Measurements from ENCODE around the gene C11orf58.

The C11orf58 gene

DNA sequence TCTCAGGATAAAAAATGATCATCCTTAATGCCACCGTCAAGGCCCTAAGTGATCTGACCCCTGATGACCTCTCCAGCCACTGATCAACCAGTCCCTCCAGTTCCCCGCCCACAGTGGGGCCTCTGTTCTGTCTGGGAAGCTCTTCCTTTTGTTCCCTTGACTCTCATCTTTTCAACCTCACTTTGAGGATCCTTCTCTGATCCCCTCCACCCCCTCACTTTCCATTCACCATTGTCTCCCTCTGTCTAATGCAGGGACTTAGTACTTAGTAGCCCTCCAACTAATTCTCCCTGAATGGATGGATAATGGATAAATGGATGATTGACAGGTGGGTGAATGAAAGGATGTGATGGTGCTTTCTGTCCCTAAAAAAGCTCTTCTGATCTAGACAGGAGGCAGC, 45.6 kb downstream of the C11orf58 start:
- H3K27ac ChIP-seq: no peak overlapping the region
- DNase-seq (ENCODE audit: low spot score): no peak
- H3K4me3 ChIP-seq: no peak overlapping the region
- TF ChIP-seq, protein P1, sequence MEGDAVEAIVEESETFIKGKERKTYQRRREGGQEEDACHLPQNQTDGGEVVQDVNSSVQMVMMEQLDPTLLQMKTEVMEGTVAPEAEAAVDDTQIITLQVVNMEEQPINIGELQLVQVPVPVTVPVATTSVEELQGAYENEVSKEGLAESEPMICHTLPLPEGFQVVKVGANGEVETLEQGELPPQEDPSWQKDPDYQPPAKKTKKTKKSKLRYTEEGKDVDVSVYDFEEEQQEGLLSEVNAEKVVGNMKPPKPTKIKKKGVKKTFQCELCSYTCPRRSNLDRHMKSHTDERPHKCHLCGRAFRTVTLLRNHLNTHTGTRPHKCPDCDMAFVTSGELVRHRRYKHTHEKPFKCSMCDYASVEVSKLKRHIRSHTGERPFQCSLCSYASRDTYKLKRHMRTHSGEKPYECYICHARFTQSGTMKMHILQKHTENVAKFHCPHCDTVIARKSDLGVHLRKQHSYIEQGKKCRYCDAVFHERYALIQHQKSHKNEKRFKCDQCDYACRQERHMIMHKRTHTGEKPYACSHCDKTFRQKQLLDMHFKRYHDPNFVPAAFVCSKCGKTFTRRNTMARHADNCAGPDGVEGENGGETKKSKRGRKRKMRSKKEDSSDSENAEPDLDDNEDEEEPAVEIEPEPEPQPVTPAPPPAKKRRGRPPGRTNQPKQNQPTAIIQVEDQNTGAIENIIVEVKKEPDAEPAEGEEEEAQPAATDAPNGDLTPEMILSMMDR (IDR thresholded peaks at IDR 0.05): no peak

DNA sequence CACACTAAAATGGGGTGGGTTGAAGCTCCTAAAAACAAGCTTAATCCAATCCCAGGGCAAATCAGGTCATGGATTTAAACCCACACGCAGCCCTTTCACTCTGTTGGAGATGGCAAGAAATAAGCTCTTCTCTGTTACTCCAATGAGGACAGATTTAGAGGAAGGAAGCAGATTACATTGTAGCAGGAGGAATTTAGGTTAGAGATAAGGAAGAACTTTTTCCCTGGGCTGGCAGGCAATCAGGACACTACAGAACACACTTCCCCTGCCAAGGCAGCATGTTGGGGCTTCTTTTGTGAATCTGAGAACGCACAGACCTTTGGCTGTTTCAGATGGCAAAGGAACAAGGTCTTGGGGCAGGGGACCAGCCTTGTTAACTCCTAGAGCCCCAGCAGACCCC, 46.2 kb downstream of the C11orf58 start:
- Histone ChIP-seq H3K27ac (no peak overlapping the region), H3K4me3 (no peak overlapping the region)
- no peak for DNase-seq (ENCODE audit: low spot score)
- TF ChIP-seq, protein P1 (IDR thresholded peaks at IDR 0.05): no peak

DNA sequence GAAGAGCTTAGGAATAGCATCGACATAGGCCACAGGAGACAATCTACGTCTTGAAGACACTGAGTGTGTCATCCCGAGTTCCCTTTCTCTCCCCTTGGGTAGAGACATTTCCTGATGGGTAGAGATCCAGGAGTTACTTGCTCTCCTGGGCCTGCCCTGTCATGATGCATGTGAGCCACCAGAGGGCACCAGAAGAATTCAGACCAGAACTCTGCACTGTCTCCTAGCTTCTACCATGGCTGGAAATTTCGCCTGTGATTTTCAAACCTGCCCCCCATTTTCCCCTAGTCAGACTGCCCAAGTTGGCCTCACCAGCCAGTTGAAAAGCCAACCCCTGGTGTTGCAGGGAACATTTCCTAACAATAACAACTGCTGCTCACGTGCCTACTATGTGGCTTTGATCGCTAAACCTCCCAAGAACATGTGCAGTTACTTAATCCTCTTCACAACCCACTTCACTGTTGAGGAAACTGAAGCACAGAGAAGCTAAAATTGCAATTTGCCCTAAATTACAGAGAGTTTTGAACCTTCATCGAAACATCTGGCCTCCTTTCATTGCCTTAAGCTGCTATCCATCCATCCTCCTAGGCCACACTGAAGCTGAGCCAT, 47.2 kb downstream of the C11orf58 start:
- TF ChIP-seq, protein P1 (IDR thresholded peaks at IDR 0.05): peak; percentile 76
- H3K27ac ChIP-seq: no peak overlapping the region
- no peak overlapping the region for H3K4me3 ChIP-seq
- DNase-seq (ENCODE audit: low spot score): peak; percentile 79

DNA sequence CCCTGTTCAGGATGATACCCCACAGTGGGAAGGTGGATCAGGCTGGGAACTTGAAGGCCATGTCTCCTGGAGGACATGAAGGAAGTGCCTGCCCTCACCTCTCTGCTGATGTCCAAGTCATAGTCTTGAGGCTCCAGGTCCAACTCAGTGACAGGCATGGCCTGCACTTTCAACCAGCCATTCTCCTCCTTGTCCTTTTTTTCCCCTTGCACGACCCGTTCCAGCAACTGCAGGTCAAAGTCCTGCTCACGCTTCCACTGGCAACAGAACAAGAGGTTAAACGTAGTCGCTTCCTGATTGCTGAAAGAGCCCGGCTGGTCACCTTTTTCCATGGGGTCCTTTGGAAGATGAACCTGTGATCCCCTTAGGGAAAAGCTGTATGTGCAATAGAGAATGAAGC, 47.7 kb downstream of the C11orf58 start:
- Histone ChIP-seq H3K27ac (no peak overlapping the region), H3K4me3 (no peak overlapping the region)
- DNase-seq (ENCODE audit: low spot score): peak; percentile 66
- TF ChIP-seq, protein P1 (IDR thresholded peaks at IDR 0.05): no peak

DNA sequence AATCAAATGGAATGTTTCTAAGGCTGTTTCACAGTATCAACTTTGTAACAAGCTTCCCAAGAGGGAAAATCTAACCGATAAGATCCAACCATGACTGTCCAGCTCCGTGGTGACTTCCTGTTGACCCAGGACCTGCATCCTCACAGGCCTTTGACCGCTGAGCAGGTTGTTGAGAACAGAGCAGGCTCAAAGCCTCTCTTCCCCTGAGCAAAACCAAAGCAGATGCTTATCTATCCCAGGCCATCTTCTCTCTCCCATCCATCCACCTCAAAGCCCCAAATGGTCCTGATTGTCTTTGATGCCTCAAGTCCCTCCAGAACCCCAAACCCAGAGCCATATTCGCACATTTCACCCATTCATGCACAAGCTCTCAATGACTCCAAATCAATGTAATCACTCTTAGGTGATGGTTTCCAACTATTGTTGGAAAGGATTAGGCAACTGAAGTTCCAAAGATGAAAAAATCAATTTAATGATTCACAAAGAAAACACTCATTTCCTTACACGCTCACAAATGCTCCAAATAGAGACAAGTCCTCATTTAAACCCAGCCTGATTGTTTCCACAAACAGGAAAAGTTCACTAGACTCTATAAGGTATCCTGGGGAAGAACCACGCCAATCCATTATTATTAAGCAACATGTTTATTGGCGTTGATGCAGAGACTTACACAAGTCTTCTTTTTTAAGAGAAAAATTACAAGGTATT, 48.7 kb downstream of the C11orf58 start:
- TF ChIP-seq, protein P1 (IDR thresholded peaks at IDR 0.05): no peak
- no peak overlapping the region for H3K27ac ChIP-seq
- no peak overlapping the region for H3K4me3 ChIP-seq
- peak; percentile 63 for DNase-seq (ENCODE audit: low spot score)

DNA sequence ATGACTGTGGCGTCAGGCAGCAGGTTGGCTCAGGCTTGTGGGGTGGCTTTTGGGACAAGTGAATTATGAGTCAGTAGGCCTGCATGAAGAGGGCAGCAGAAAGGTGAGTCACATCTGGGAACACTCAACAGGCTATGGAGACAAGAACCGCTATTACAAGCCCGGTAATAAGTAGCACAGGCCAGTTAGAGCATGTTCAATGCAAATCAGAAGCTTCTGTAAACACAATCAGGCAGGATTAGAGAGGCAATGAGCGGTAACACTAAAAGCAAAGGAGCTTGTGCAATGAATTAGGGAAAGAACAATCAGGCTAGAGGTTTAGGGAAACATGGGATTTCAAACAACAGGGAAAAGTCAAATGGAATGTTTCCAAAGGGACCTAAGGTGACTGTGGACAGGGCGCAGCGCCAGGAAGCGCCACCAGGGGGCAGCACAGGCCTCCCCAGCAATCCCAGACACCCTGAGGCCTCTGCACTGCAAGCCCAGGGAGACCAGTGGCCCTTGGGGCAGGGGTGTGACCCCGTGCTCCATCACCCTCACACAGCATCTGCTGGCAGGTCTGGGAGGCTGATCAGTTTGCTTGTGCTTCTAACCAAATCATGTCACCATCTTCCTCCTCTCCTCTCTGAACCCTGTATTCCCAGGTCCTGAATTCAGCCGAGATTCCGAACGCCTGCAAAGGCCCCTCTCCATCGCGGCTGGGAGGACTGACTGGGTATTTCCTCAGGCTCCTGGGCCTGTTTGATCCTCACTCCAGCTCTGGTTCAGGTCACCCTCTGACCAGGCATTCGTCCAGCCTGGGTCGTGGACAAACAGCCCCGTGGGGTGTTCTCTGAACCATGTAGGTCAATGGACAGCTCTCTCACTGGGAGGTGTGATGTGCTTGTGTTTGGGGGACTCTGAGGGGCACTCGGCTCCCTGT, 50.0 kb downstream of the C11orf58 start:
- no peak overlapping the region for H3K4me3 ChIP-seq
- TF ChIP-seq, protein P1 (IDR thresholded peaks at IDR 0.05): peak; percentile 97
- DNase-seq (ENCODE audit: low spot score): no peak
- H3K27ac ChIP-seq: peak overlapping the region in 1 of 2 donors; percentile 18

Data from coronary artery (tissue), 2 donors.